NOMO-1 treated with dmso at 0.1 percent for 144 hours (cell line): ENCODE data around the gene C11orf21.
A peak's percentile ranks its signal among the peaks of the same experiment; 100 is the strongest.

Source experiments
- DNase-seq: peaks from one replicate; lab custom pipeline; 2025; ENCODE audit not compliant: unreplicated experiment; lab: John Stamatoyannopoulos, UW

The C11orf21 gene

DNA sequence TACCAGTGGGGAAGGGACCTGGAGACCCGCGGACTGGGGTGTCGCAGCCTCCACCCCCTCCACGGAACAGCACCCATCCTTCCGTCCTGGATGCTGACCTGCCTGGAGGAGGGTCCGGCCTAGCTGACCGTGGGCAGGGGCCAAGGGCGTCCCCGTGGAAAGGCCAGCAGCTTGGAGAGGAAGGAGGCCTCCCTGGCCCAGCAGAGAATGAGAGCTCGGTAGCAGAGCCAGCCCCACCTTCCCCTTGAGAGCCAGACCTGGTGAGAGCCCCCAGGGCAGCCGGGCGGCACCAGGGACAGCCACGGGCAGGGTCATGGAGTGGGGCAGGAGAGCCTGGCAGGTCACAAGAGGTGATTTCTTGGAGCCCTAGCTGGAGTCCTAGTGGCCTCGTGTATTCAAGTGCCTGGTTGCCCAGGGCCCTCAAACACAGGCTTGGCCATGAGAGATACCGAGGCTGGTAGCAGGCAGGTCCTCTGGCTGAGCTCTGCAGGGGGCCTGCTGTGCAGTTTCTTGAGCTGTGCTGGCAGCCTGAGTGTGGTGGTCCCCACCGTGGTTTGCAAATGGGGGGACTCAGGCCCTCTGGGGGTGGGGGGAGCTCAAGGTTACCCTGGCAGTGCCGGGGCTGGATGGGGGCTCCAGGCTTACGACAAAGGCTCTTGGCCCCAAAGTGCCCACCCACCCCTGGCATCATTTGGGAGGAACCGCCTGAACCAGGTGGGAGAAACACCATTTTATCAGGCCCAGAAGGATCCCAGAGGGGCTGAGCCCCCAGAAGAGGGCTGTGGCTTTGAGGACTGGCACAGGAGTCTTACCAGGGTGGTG lies 7.7 kb upstream of the C11orf21 start:
- DNase-seq, result no peak

DNA sequence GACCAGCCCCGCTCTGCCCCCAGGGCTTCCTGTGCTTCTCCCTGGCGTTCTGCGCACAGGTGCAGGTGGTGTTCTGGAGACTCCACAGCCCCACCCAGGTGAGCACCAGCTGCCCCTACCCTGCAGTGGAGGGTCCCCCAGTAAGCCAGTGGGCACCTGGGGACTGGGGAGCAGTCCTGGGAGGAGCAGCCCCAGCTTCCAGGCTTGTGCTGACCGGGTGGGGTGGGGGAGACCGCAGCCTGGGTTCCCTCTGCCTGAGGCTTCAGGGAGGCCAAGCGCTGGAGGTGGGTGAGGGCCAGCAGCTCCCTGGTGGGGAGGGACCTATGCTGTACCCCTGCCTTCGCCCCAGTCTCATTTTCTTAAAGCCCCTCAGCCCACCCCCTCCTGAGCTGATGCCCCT lies 7.0 kb upstream of the C11orf21 start:
- DNase-seq, result no peak

DNA sequence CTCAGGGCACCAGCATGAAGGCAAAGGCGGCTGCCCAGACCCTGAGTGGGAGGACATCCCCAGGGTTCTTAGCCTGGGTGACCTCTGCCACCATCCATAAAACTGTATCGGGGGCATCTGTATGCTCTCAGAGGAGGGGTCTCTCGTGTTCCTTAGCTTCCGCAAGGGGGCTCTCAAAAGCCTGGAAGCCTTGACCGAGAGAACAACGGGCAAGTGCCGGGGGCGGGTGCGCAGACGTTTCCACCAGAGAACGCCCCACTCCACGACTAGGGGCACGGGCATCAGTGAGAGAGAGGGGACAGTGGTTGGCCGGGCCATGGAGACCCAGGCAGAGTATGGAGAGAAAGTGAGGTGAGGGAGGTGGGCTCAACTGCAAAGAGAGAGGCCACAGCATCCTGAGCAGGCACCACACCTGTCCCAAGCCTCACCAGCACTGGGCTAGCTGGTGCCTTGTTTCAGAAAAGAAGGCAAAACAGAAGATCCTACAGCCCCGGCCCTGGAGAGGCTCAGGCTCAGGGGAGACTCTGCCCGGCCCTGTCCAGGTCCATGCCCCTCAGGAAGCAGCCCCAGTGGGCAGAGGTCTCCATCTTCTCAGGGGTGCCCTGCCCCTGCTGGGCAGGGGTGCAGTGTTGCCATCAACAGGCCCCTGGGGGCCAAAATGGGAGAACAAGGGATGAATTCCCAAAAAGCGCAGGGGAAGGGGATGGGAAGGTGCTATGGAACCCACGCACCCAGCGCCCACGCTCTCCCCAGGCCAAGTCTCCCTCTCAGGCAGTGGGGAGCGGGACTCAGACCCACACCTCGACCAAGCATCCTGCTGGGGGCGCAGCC lies 6.0 kb upstream of the C11orf21 start:
- no peak for DNase-seq

DNA sequence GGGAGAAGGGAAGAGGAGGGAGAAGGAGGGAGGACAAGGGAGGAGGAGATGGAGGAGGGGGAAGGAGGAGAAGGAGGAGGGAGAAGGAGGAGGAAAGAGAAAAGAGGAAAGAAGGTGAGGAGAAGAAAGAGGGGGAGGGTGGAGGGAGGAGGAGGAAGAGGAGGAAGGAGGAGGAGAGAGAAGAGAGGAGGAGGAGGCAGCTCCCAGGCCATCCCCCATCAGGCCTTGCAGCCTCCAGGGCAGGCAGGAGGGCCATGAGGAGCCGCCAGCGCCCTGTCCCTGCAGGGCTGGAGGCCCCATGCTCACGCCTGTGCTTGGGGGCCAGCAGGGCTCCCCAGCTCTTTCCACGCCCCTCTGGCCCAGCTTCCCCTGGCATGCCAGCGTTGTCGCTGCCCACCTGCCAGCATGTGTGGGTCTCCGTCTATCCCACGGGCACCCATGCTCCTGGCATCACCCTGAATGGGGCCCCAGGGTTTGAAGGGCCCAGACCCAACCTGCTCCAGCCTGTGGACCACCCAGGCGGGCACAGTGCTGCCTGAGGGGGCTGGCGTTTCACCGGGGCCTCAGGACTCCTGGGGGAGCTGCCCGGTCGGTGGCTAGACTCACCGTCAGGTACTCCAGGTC lies 5.3 kb upstream of the C11orf21 start:
- no peak for DNase-seq

DNA sequence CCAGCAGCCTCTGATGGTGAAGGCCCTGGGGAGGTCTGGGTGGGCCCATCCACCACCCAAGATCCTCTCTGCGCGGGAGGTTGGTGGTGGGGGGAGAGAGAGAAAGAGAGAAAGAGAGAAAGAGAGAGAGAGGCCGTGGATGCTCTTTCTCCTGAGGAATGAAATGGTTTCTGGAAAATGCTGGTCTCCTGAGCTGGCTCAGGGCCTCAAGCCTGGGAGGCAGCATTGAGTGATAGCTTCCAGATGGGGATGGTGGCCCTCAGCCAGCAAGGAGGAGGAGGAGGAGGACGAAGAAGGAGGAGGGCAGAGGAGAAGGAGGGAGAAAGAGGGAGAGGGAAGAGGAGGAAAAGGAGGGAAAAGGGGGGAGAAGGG lies 4.7 kb upstream of the C11orf21 start:
- DNase-seq, result no peak

DNA sequence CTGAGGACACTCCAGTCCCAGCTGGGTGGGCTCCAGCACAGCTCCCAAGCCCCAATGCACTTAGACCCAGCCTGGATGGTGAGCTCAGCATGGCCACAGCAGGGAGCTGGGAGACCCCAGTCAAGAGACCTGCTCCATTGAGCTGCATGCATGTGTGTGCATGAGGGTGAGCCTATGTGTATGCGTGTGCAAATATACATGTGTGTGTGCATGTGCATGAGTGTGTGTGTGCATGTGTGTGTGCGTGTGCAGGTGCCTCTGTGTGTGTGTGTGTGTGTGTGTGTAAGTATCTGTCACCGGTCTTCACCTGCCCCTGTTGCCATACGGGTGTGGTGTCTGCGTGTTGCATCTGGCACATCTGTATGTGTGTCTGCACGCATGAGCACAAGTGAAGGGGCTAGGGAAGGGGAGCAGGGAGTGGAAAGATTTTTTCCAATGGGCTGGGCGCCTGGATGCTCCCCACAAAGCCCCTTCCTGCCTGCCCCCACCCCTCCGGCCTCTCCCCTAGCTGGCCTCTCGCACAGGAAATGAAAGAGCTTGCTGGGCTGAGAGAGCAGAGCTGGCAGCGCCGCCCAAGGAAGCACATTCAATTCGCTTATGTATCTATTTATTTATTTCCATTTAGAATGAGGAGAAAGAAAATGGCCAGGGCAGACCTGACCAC lies 4.2 kb upstream of the C11orf21 start:
- DNase-seq, result peak; percentile 28

DNA sequence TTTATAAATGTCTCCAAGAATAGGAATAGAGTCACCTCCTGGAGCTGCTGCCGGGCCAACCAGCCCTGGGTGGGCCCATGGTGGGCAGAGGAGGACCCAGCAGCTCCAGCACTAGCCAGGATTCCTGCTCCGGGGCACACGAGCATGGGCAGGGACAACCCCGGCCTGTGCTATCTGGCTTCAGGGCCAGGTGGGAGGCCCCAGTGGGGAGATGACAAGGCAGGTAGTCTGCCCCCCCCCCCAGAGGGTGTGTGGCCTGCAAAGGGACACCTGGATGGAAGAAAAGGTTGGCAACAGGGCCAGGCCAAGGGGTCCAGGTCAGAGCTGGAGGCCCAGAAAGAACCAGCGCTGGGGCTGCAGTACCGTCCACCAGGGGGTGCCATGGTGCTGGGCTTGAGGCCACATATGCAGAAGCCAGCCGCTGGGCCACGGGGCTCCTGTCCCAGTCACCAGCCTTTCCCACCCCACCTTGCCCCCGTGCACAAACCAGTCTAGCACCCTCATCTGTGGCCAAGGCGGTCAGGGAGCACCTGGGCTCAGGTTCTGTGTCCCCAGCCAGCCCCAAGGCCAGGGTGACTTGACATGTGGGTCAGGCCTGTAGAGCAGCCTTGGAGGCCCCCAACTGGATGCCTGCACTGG lies 3.5 kb upstream of the C11orf21 start:
- peak; percentile 54 for DNase-seq

DNA sequence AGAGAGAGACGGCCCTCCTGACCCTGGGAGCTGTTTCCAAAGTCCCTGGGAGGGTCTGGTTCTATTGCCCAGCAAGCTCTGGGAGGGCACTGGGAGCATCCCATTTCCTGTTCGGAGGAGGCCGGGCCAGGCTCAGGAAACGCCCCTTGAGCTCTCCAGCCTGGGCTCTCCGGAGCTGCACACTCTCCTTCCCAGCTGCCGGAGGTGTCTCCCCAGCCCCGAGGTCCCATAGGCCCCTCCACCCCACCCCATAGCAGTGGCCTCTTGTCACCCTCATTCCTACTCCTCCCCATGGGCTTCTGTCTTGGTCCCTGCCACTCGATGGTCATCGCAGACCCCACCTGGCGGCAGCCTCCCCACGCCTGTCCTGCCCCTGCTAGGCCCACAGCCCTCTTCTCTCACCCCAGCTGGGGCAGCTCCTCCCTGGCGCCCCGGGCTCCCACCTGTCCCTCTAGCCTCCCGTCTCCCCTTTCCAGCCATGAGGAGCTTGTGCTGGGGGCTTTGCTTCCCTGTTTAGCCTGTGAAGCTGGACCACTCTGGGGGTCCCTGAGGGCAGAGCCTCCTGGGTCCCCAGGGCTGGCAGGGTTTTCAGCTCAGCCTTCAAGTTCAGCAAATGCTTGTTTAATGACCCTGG lies 2.9 kb upstream of the C11orf21 start:
- no peak for DNase-seq

DNA sequence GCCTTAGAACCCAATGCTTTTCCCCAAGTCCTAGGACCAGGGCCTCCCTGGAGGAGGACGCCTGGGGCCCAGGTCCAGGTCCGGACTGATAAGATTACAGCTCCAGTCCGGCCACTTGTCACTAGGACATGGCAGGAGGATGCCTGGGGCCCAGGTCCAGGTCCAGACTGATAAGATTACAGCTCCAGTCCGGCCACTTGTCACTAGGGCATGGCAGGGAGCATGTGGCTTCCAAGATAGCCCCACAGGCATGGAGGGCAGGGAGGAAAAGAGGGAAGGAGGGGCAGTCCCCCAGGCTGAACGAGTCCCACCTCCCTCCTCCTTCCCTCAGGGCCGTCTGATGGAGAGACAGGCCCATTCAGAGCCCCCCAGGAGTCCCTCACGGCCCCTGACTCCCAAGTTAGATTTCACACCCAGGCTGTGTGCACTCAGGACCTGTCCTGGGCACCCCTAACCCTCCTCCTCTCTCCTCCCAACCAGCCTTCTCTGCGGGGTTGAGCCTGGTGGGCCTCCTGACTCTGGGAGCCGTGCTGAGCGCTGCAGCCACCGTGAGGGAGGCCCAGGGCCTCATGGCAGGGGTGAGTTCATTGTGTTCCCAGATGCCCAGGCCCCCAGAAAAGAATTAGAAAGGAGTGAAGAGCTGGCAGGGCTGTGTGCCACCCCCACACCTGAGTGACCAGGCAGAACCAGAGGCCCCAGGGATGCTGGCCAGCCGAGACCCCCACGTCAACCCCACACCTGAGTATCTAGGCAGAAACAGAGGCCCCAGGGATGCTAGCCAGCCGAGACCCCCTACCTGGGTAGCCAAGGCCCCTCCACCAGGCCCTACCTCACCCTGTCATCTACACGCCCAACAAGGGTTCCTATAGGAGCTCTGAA lies 2.1 kb upstream of the C11orf21 start:
- DNase-seq, result no peak

DNA sequence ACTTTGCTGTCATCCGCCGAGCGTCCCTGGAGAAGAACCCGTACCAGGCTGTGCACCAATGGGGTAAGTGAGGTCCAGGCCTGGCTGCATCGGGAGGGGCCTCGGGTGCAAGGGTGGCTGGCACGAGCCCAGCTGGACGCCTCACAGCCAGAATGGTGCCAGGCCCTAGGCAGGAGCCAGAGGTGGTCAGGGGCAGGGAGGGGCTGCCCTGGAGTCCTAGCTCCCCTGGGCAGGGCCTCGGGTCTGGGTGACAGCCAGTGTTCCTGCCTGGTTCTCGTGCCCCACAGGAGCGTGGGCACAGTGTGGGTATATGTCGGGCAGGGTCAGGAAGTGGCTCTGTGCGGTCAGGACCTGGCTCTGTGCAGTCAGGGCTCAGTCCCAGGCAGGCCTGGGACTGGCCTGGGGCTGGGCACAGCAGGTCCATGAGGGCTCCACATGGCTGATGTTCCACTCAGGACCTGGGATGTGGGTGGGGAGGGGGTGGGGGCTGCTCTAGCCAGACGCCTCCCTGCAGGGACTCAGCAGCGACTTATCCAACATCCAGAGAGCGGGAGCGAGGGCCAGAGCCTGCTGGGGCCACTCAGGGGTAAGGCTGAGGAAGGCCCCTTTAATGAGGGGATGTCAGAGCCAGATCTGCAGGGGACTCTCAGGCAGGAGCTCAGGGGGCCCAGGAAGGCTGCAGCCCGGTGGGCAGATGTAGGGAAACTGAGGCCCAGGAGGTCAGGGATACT lies 1.3 kb upstream of the C11orf21 start:
- no peak for DNase-seq

DNA sequence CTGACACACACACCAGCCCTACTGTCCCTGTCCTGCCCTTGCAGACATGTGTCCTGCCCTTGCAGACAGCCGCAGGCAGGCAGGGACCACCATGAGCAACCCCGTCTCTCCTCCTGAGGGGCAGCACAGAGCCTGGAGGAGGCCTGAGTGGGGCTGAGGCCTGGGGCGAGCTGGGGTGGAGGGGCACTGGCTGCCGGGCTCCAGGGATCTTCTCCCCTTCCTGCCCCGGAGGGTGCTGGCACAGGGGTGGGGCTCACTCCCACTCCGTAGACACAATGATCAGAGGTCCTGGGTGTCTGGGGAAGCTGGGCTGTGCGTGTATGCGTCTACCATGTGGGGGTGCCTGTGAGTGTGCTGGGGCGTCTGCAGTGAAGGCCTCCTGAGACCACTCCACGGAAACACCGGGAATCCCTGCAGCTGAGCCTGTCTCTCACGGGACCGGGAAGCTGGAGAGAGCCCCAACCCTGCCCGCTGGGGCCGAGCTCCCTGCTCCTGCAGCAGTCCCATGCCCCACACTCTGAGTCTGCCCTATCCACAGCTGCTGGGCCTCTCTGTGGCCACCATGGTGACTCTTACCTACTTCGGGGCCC lies 683 bp upstream of the C11orf21 start:
- DNase-seq, result peak; percentile 27

DNA sequence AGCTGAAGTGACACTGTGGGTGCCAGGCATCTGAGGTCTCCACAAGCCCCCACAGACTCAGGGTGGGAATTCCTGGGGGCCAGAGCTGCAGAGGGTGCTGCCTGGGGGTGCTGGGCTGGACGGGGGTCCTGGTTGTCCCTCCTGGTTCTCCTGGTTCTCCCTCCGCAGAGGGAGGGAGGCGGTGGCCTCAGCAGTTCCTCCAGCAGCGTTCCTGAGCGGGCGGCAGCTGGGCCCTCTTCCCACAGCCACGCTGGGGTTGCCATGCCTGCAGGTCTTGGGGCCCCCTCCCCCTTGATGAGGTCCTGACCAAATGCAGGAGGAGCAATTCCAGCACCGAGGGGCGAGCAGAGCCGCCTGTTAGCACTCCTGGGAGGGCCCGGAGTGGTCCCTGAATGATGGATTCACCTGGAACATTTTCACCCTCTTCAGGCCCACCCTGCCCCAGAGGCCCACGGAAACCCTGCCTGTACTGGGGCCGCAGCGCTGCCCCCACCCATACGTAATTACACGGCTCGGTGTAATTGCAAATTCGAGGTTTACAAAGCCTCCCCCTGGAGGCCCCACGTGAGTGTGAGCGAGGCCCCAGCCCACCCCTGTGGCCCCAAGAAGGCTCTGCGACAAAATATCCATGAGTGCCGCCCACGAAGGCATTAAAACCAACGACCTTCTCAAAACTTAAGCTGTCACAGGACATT lies 635 bp downstream of the C11orf21 start:
- no peak for DNase-seq

DNA sequence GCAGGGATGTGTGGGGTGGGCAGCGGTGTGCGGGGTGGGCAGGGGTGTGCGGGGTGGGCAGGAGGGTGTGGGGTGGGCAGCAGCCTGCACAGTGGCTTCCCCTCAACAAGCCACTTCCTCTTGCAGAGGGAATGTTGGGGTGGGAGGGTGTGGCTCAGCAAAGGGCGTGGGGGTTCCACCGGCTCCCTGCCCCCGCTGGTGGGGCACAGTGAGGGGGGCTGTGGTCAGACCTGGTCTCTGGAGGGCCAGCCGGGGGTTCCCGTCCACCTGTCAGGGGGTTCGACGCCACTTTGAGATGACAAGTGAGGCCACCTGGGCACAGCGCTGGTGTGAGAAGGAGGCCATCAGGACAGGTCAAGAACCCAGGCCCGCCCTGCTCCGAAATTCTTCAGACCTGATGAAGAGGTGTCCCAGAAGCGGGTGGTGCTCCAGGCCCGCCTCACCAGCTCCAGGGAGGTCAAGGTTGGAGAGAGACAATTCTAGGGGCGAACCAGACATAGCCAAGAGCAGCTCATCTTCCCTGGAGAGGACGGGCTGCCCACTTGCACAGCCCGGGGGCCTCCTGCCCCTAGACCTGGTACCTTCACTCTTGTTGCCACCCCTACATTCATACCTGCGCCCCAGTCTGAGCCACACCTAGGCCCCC lies 1.3 kb downstream of the C11orf21 start:
- DNase-seq, result no peak

DNA sequence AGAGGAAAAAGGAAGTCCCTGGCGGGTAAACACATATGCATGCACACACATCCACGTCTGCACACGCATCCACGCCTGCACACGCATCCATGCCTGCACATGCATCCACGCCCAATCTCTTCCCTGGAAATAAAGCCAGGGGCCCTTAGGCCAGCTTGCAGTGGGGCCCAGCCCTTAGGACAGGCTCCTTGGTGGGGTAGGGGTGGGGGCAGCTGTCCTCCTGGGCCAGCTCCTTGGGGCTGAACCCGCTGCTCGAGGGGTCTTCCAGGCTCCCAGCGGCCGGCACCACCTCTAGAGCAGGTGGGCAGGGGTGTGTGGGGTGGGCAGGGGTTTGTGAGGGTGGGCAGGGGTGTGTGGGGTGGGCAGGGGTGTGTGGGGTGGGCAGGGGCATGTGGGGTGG lies 1.9 kb downstream of the C11orf21 start:
- no peak for DNase-seq

DNA sequence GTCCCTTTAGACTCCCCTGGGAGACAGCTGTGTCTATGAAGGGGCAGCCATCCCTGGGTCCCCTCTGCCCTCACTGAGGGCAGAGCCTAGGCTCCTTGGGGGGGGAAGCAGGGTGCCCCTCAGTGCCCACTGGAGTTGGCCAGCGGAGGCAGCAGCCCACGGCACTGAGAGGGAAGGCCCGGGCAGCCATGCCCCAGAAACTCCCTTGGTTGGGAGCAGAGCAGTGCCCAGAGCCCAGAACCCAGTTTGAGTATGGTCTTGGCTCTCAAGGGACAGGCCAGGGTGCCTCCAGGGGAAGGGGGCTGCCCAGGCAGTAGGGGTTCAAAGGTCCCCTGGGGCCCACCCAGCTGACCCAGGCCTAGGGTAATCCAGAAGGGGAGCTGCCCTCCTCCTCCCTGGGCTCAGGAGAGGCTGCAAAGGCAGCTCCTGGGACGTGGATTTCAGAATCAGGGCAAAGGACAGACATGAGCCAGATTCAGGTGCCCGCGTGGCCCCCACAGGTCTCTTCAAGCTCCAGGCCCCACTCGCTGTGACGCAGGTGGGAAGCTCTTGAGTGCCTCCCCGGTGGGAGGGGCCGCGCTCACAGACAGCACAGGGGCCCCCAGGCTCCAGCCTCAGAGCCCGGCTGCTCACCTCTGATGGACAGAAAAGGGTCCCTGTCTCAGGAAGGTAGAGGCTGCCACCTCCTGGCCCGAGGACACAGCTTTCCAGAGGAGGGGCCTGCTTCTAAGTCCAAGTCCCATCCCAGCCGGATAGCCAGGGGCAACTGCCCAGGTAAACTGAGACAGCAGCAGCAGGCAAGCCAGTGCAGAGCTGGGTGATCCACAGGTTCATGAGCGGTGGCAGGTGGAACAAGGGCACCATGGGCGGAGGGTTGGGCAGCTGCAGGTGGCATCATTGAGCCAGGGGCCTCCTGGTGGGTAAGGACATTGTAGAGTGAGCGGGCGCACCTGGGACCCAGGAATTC lies 2.6 kb downstream of the C11orf21 start:
- no peak for DNase-seq

DNA sequence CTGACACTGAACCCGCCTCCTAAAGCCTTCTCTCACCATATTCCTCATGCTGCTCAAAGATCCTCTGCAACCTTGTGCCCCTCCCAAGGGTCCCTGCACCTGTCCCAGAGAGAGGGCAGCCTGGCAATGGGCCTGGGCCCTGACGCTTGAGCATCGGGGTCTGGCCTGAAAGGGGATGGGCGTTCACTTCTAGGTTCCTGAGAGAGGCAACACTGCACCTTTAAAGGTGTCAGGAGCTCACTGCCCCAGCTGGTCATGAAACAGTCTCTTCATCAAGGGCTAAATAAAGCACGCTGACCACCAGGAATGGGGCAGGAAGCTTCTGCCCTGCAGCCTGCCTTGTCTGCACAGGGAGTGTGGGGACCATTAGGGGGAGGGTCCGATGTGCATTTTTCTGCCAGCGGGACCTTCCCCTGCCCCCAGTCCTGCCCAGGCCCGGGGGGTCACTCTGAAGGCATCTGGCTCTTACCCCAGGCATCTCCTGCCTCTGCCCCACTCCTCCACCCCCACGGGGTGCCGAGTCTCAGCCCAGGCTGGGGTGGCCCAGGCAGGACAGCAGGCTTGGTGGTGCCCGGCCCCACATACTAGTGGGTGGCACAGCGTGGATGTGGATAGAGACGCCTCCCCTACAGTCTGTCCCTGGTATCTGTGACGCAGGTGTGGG lies 3.5 kb downstream of the C11orf21 start:
- DNase-seq, result no peak
